Neural crest cell (in vitro differentiated cells): ENCODE data around the gene SAPCD2. TPM values are rescaled to one million over a fixed set of nuclear protein-coding genes. Genes with fewer than 3 reads are reported as not detected.

Experiments used
- DNase-seq: peaks from one replicate; pipeline ENCODE4 v3.0.0; 2021; ENCODE audit warnings: low read depth, mixed read lengths, low spot score
- H3K27ac Mint-ChIP-seq: one replicate; pipeline ENCODE4 v1.8.0; 2021; ENCODE audit warnings: mild to moderate bottlenecking, mixed read lengths; ENCODE audit not compliant: unreplicated experiment
- H3K27me3 Mint-ChIP-seq: 2 replicates; pipeline ENCODE4 v1.8.0; 2021; ENCODE audit warnings: low read depth, mild to moderate bottlenecking, mixed read lengths
- H3K36me3 Mint-ChIP-seq: 2 replicates; pipeline ENCODE4 v1.8.0; 2021; ENCODE audit warnings: low read depth, mild to moderate bottlenecking, mixed read lengths
- H3K4me1 Mint-ChIP-seq: 2 replicates; pipeline ENCODE4 v1.8.0; 2021; ENCODE audit warnings: mixed read lengths
- H3K4me3 Mint-ChIP-seq: one replicate; pipeline ENCODE4 v1.8.0; 2021; ENCODE audit warnings: mild to moderate bottlenecking, mixed read lengths
- H3K9me3 Mint-ChIP-seq: 2 replicates; pipeline ENCODE4 v1.8.0; 2021; ENCODE audit warnings: mixed read lengths
- CTCF ChIP-seq: fragments of 200-600 bp; sonication (generic); conservative IDR thresholded peaks from 2 replicates; pipeline ENCODE4 v1.5.0; 2021; ENCODE audit warnings: antibody characterized with exemption, mild to moderate bottlenecking
- total RNA-seq: library from RNA; stranded (reverse); gene quantifications from 2 replicates; pipeline ENCODE4 v1.2.1, GENCODE V29; 2021

Gene SAPCD2
- total RNA-seq, 1 donor from 2014 or later = 31.1 TPM

- Mint-ChIP-seq H3K9me3 (no peaks in the 10 kb centered on the region), H3K4me3 (no peak overlapping the region), H3K36me3 (no peaks in the 10 kb centered on the region), H3K4me1 (no peaks in the 10 kb centered on the region), H3K27ac (no peak overlapping the region), H3K27me3 (peaks cover 15% of the 10 kb centered on the region)
- no peak for DNase-seq
- no peak for TF ChIP-seq CTCF
Measured at GRCh38 chr9:137111788-137112563, 41.6 kb upstream of the SAPCD2 start.

GRCh38 chr9:137110911-137111787 is 40.8 kb upstream of the SAPCD2 start:
- DNase-seq = no peak

GRCh38 chr9:137110147-137110910 is 40.0 kb upstream of the SAPCD2 start:
- no peaks in the 10 kb centered on the region for H3K36me3 Mint-ChIP-seq
- peak overlapping the region; percentile 45 for H3K27ac Mint-ChIP-seq
- H3K4me3 Mint-ChIP-seq = no peak overlapping the region
- no peak for DNase-seq
- H3K4me1 Mint-ChIP-seq = no peaks in the 10 kb centered on the region
- H3K27me3 Mint-ChIP-seq = peaks cover 7% of the 10 kb centered on the region
- H3K9me3 Mint-ChIP-seq = no peaks in the 10 kb centered on the region
- TF ChIP-seq CTCF = no peak

More at GRCh38 chr9:137110911-137111787, 40.8 kb upstream of the SAPCD2 start:
- H3K27ac Mint-ChIP-seq = peak overlapping the region; percentile 45
- no peaks in the 10 kb centered on the region for H3K9me3 Mint-ChIP-seq
- H3K36me3 Mint-ChIP-seq = no peaks in the 10 kb centered on the region
- no peaks in the 10 kb centered on the region for H3K4me1 Mint-ChIP-seq
- TF ChIP-seq CTCF = no peak
- H3K27me3 Mint-ChIP-seq = peaks cover 7% of the 10 kb centered on the region
- H3K4me3 Mint-ChIP-seq = no peak overlapping the region

GRCh38 chr9:137109250-137110146 is 39.1 kb upstream of the SAPCD2 start:
- no peak for TF ChIP-seq CTCF
- H3K27me3 Mint-ChIP-seq = peaks cover 7% of the 10 kb centered on the region
- no peak for DNase-seq
- no peak overlapping the region for H3K4me3 Mint-ChIP-seq
- no peaks in the 10 kb centered on the region for H3K9me3 Mint-ChIP-seq
- H3K36me3 Mint-ChIP-seq = no peaks in the 10 kb centered on the region
- no peaks in the 10 kb centered on the region for H3K4me1 Mint-ChIP-seq
- H3K27ac Mint-ChIP-seq = no peak overlapping the region
